IMR-90 (cell line): Measurements from ENCODE around the gene KCMF1. TPM values are rescaled to one million over a fixed set of nuclear protein-coding genes. Genes with fewer than 3 reads are reported as not detected.

Experiments
- ATAC-seq: fragments of 200-7000 bp; cut with Tn5 transposase; 2 replicates; pipeline ENCODE4 v1.9.1; 2020; ENCODE audit warnings: low read depth, mild to moderate bottlenecking, moderate library complexity
- BruUV-seq: library from RNA; stranded (reverse); fragments of 400-500 nt; replicated peaks from 2 replicates; lab custom pipeline; 2021; lab: Mats Ljungman, UMichigan
- CTCF ChIA-PET: fragments of 300-600 bp; formaldehyde crosslinking; extraction: SDS; loops from one replicate; lab custom pipeline; 2021; ENCODE audit warnings: antibody characterized with exemption; lab: Yijun Ruan, JAX
- POLR2A ChIA-PET: fragments of 300-600 bp; sonication (Branson Sonifier 250); formaldehyde crosslinking; loops from one replicate; lab custom pipeline; 2022; ENCODE audit warnings: antibody characterized with exemption; ENCODE audit not compliant: unreplicated experiment; lab: Charles Lee
- DNase-seq: peaks from one replicate; pipeline ENCODE4 v3.0.0; 2013
- H2AFZ ChIP-seq: replicated peaks from 2 replicates; pipeline ENCODE3; 2013; ENCODE audit warnings: low read length, mild to moderate bottlenecking; ENCODE audit not compliant: poor library complexity
- H2AK5ac ChIP-seq: 2 replicates; pipeline ENCODE4 v1.6.1; 2013; ENCODE audit warnings: low read depth, low read length, inconsistent platforms
- H2AK9ac ChIP-seq: replicated peaks from 2 replicates; pipeline ENCODE3; 2013; ENCODE audit warnings: mild to moderate bottlenecking, low read depth, low read length, moderate library complexity; ENCODE audit not compliant: poor library complexity
- H2BK120ac ChIP-seq: 2 replicates; pipeline ENCODE4 v1.6.1; 2013; ENCODE audit warnings: low read depth, low read length, inconsistent platforms
- H2BK15ac ChIP-seq: 3 replicates; pipeline ENCODE4 v1.6.1; 2013; ENCODE audit warnings: low read depth, low read length, inconsistent platforms
- H2BK20ac ChIP-seq: 2 replicates; pipeline ENCODE4 v1.6.1; 2013; ENCODE audit warnings: low read depth, mild to moderate bottlenecking, inconsistent platforms, low read length, moderate library complexity
- H2BK5ac ChIP-seq: 2 replicates; pipeline ENCODE4 v1.6.1; 2013; ENCODE audit warnings: mild to moderate bottlenecking, low read depth, low read length, inconsistent platforms; ENCODE audit not compliant: poor library complexity, severe bottlenecking
- H3K14ac ChIP-seq: replicated peaks from 2 replicates; pipeline ENCODE4 v1.6.1; 2013; ENCODE audit warnings: low read depth, low read length, inconsistent platforms
- H3K18ac ChIP-seq: 2 replicates; pipeline ENCODE4 v1.6.1; 2013; ENCODE audit warnings: low read depth, low read length, control low read depth
- H3K23ac ChIP-seq: 2 replicates; pipeline ENCODE4 v1.6.1; 2013; ENCODE audit warnings: low read depth, low read length, inconsistent platforms
- H3K27ac ChIP-seq: 2 replicates; pipeline ENCODE4 v1.5.1; 2013; ENCODE audit warnings: mild to moderate bottlenecking, control low read depth, low read length; ENCODE audit not compliant: insufficient read depth
- H3K27me3 ChIP-seq: 2 replicates; pipeline ENCODE4 v1.6.1; 2013; ENCODE audit warnings: low read length; ENCODE audit not compliant: control insufficient read depth, insufficient read depth
- H3K36me3 ChIP-seq: 2 replicates; pipeline ENCODE4 v1.6.1; 2013; ENCODE audit warnings: low read length, mixed read lengths; ENCODE audit not compliant: control insufficient read depth, insufficient read depth
- H3K4ac ChIP-seq: 2 replicates; pipeline ENCODE4 v1.6.1; 2013; ENCODE audit warnings: low read depth, low read length, inconsistent platforms
- H3K4me1 ChIP-seq: 2 replicates; pipeline ENCODE4 v1.6.1; 2013; ENCODE audit warnings: low read length, mixed read lengths; ENCODE audit not compliant: control insufficient read depth, insufficient read depth
- H3K4me2 ChIP-seq: 2 replicates; pipeline ENCODE4 v1.6.1; 2013; ENCODE audit warnings: low read depth, mild to moderate bottlenecking, control low read depth, low read length, moderate library complexity
- H3K4me3 ChIP-seq: 2 replicates; pipeline ENCODE4 v1.5.1; 2013; ENCODE audit warnings: low read depth, mild to moderate bottlenecking, control low read depth, low read length, moderate library complexity; ENCODE audit not compliant: insufficient read depth
- H3K56ac ChIP-seq: 2 replicates; pipeline ENCODE4 v1.6.1; 2013; ENCODE audit warnings: low read length, inconsistent platforms; ENCODE audit not compliant: insufficient read depth; ENCODE audit errors: extremely low read depth
- H3K79me1 ChIP-seq, 2 experiments: 2 replicates each; pipeline ENCODE4 v1.6.1; 2013; ENCODE audit warnings: low read length in 2 of 2, inconsistent platforms in 1 of 2, low read depth in 1 of 2
- H3K9ac ChIP-seq: 2 replicates; pipeline ENCODE4 v1.6.1; 2013; ENCODE audit warnings: low read depth, low read length, control low read depth
- H3K9me1 ChIP-seq: 2 replicates; pipeline ENCODE4 v1.6.1; 2013; ENCODE audit warnings: low read length, inconsistent platforms; ENCODE audit not compliant: insufficient read depth
- H3K9me3 ChIP-seq: 2 replicates; pipeline ENCODE4 v1.6.1; 2013; ENCODE audit warnings: low read length; ENCODE audit not compliant: control insufficient read depth, insufficient read depth
- H4K20me1 ChIP-seq: 2 replicates; pipeline ENCODE4 v1.6.1; 2013; ENCODE audit warnings: low read length, inconsistent platforms; ENCODE audit not compliant: insufficient read depth
- H4K5ac ChIP-seq: 2 replicates; pipeline ENCODE4 v1.6.1; 2013; ENCODE audit warnings: mild to moderate bottlenecking, low read depth, low read length, control low read depth
- H4K8ac ChIP-seq, 2 experiments: 2 replicates each; pipeline ENCODE4 v1.6.1; 2013; ENCODE audit warnings: low read depth in 2 of 2, low read length in 2 of 2, control low read depth in 1 of 2, inconsistent platforms in 1 of 2
- H4K91ac ChIP-seq: 2 replicates; pipeline ENCODE4 v1.6.1; 2013; ENCODE audit warnings: low read depth, low read length, inconsistent platforms; ENCODE audit not compliant: insufficient read depth
- BHLHE40 ChIP-seq: fragments of 150-350 bp; IDR thresholded peaks from 2 replicates; pipeline ENCODE4 v1.6.1; 2016; ENCODE audit warnings: mild to moderate bottlenecking, low read depth, low read length
- FOS ChIP-seq: fragments of 150-350 bp; IDR thresholded peaks from 2 replicates; pipeline ENCODE4 v1.6.1; 2016; ENCODE audit warnings: low read depth, low read length
- MAFK ChIP-seq: IDR thresholded peaks from 2 replicates; pipeline ENCODE4 v1.6.1; 2012; ENCODE audit warnings: low read depth, low read length, improper control_type of control experiment
- MXI1 ChIP-seq: IDR thresholded peaks from 2 replicates; pipeline ENCODE4 v1.6.1; 2012; ENCODE audit warnings: low read depth, mild to moderate bottlenecking, low read length, moderate library complexity, borderline replicate concordance
- POLR2A ChIP-seq: IDR thresholded peaks from 2 replicates; pipeline ENCODE4 v1.6.1; 2012; ENCODE audit warnings: mild to moderate bottlenecking, low read depth, low read length
- RFX5 ChIP-seq: IDR thresholded peaks from 2 replicates; pipeline ENCODE4 v1.8.0; 2012; ENCODE audit warnings: low read depth, mild to moderate bottlenecking, low read length, moderate library complexity
- WGBS, 2 experiments: methylation state at CpG; one replicate each; pipeline versions ENCODE4 v1.1.5 to v1.1.7; 2013; ENCODE audit warnings: missing lambda C conversion rate in 2 of 2; ENCODE audit not compliant: insufficient read length in 1 of 2; ENCODE audit errors: extremely low coverage in 2 of 2; 5-methylcytosine and 5-hydroxymethylcytosine counted together
- dilution Hi-C: fragments of 300-500 bp; cut with HindIII; formaldehyde crosslinking; loops from one replicate; pipeline ENCODE4 v1.14.3; 2018; ENCODE audit warnings: low sequenced_read_pairs; ENCODE audit not compliant: unreplicated experiment
- in situ Hi-C: fragments of 300-500 bp; cut with MboI; formaldehyde crosslinking; loops from 3 replicates; pipeline ENCODE4 v1.14.3; 2019; ENCODE audit warnings: low sequenced_read_pairs, inconsistent platforms, mixed read lengths
- intact Hi-C: fragments of 100-400 bp; cut with micrococcal nuclease; formaldehyde crosslinking; loops from 2 replicates; pipeline ENCODE4 v1.10.0; 2022
- polyA plus RNA-seq, 3 experiments: library from polyadenylated mRNA; depleted of rRNA; stranded (reverse); fragments of >200 nt; gene quantifications; 2 replicates each; pipeline ENCODE4 v1.2.3, GENCODE V29; 2012; ENCODE audit warnings: low replicate concordance in 1 of 3
- total RNA-seq: library from RNA; depleted of rRNA; stranded (reverse); fragments of >200 nt; gene quantifications from 2 replicates; pipeline ENCODE4 v1.2.3, GENCODE V29; 2012
- TF ChIP-seq, protein P1 (sequence below): conservative IDR thresholded peaks from 2 replicates; pipeline ENCODE4 v1.5.1; 2012; ENCODE audit warnings: mild to moderate bottlenecking, low read depth, low read length, improper control_type of control experiment

KCMF1 gene
- total and polyA plus RNA-seq, 2 of the 4 experiments (the other 2 are of a cell fraction): 49.9 to 108 TPM

DNA sequence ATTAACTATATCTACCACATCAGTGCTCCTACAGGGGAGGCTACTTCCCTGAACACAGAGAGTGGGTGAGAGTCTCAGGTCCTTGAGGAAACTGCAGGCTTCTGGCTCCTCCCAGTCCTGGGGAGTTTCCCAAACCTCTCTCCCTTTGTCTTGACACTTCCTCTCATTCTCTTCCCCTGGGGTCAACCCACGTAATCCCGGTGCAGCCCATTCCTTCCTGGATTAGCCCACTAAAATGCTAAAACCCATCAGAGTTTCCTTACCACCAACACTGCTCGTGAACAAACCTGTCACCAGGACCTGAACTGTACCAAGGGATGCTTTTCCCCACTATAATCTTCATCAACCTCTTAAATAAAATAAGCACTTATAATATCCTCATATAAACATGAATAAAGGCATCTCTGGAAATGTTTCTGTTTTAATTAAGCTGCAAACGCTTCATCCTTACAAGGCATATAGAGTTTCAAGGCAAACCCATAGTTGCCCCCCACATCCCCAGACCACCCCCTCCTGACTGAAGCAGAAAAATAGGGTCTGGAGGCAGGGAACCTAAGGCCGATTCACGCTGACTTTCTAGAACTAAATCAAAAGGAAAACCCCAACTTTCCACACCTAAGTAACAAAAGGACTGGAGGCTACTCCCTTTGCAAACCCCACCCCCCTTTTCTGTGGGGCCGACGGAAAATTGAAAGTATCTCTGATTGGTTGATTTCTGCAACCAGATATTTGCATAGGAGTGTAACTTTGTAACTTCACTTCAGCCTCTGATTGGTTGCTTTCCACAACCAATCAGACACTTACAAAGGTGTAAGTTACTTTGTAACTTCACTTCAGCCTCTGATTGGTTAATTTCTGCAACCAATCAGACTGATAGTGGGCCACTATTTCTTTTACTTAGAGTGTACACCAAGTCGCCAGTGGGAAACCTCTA lies 46.5 kb upstream of the KCMF1 start:
- no TSS peak for BruUV-seq
- H3K14ac ChIP-seq: no peak overlapping the region
- H4K5ac ChIP-seq: no peak overlapping the region
- ATAC-seq (no peak), DNase-seq (peak; percentile 30)
- TF ChIP-seq POLR2A (no peak), RFX5 (no peak), BHLHE40 (no peak), FOS (no peak), MXI1 (no peak), MAFK (no peak)
- TF ChIP-seq, protein P1, sequence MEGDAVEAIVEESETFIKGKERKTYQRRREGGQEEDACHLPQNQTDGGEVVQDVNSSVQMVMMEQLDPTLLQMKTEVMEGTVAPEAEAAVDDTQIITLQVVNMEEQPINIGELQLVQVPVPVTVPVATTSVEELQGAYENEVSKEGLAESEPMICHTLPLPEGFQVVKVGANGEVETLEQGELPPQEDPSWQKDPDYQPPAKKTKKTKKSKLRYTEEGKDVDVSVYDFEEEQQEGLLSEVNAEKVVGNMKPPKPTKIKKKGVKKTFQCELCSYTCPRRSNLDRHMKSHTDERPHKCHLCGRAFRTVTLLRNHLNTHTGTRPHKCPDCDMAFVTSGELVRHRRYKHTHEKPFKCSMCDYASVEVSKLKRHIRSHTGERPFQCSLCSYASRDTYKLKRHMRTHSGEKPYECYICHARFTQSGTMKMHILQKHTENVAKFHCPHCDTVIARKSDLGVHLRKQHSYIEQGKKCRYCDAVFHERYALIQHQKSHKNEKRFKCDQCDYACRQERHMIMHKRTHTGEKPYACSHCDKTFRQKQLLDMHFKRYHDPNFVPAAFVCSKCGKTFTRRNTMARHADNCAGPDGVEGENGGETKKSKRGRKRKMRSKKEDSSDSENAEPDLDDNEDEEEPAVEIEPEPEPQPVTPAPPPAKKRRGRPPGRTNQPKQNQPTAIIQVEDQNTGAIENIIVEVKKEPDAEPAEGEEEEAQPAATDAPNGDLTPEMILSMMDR: no peak
- no peaks in the 10 kb centered on the region for H3K9me3 ChIP-seq
- peak overlapping the region; percentile 30; the same call in 1 of the 2 replicates for H3K4ac ChIP-seq
- no peaks in the 10 kb centered on the region for H3K27me3 ChIP-seq
- H2BK120ac ChIP-seq: peak overlapping the region; percentile 68
- H2AFZ ChIP-seq: peak overlapping the region; percentile 46
- no peaks in the 10 kb centered on the region for H3K36me3 ChIP-seq
- no peak overlapping the region for H3K18ac ChIP-seq
- peak overlapping the region; percentile 54; the same call in 1 of the 2 replicates for H4K91ac ChIP-seq
- H3K4me2 ChIP-seq: no peak overlapping the region
- ChIA-PET POLR2A (no interaction called here), CTCF (interaction anchor here (0.6 to 2.2 kb wide), 3 partner anchors 96 to 181 kb away, joined by 4 to 6 read pairs (median 5); no protein-coding TSS in a partner anchor)
- H3K9ac ChIP-seq: no peak overlapping the region
- H4K8ac ChIP-seq: peak overlapping the region in 1 of 2 experiments; percentile 53; a peak in 1 of 4 replicates
- H2AK9ac ChIP-seq: peak overlapping the region; percentile 47
- H3K56ac ChIP-seq: no peak overlapping the region
- intact Hi-C loops (loop anchor here (5.0 kb wide), 2 partner anchors 133 to 292 kb away; no protein-coding TSS in a partner anchor), dilution Hi-C loops (no loop called here), in situ Hi-C loops (loop anchor here (10.0 kb wide), 1 partner anchor 430 kb away; no protein-coding TSS in a partner anchor)
- no peak overlapping the region for H2BK5ac ChIP-seq
- peaks cover 10% of the 10 kb centered on the region; the same call in 1 of the 2 replicates for H3K4me1 ChIP-seq
- peak overlapping the region; percentile 30; the same call in 1 of the 3 replicates for H2BK15ac ChIP-seq
- 92% methylated on average over 2 of the region's 9 CpGs; no CpG with 5 or more reads in 1 of the 2 experiments for WGBS, 2 experiments
- no peak overlapping the region for H3K23ac ChIP-seq
- peaks cover 0 to 4% of the 10 kb centered on the region in 2 experiments; a peak in 2 of 4 replicates for H3K79me1 ChIP-seq
- H4K20me1 ChIP-seq: no peaks in the 10 kb centered on the region
- H2BK20ac ChIP-seq: 0 out of 2 replicates have a peak overlapping the region, but pooled peaks have one; percentile 29
- H3K27ac ChIP-seq: no peak overlapping the region
- H3K9me1 ChIP-seq: no peaks in the 10 kb centered on the region
- H3K4me3 ChIP-seq: no peak overlapping the region
- H2AK5ac ChIP-seq: no peak overlapping the region
